ENCODE data around the gene PDCD6IP. TPM values are rescaled to one million over a fixed set of nuclear protein-coding genes. Genes with fewer than 3 reads are reported as not detected.

The PDCD6IP gene
- total and polyA plus RNA-seq, 2 experiments from 2014 or later: 60.5 to 103 TPM

- H3K9me3 ChIP-seq (ENCODE audit: low read depth): no peaks in the 10 kb centered on the region
- H3K36me3 ChIP-seq: no peaks in the 10 kb centered on the region
- peak overlapping the region; percentile 45 for H3K27ac ChIP-seq
- TF ChIP-seq, protein P1, sequence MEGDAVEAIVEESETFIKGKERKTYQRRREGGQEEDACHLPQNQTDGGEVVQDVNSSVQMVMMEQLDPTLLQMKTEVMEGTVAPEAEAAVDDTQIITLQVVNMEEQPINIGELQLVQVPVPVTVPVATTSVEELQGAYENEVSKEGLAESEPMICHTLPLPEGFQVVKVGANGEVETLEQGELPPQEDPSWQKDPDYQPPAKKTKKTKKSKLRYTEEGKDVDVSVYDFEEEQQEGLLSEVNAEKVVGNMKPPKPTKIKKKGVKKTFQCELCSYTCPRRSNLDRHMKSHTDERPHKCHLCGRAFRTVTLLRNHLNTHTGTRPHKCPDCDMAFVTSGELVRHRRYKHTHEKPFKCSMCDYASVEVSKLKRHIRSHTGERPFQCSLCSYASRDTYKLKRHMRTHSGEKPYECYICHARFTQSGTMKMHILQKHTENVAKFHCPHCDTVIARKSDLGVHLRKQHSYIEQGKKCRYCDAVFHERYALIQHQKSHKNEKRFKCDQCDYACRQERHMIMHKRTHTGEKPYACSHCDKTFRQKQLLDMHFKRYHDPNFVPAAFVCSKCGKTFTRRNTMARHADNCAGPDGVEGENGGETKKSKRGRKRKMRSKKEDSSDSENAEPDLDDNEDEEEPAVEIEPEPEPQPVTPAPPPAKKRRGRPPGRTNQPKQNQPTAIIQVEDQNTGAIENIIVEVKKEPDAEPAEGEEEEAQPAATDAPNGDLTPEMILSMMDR (IDR thresholded peaks at IDR 0.05; ENCODE audit: low read depth, low read length): no peak
- H3K4me3 ChIP-seq: peak overlapping the region; percentile 12
- H3K4me1 ChIP-seq (ENCODE audit: low read depth): peaks cover 13% of the 10 kb centered on the region
- DNase-seq (ENCODE audit: low read depth in 1 of 2, low spot score in 1 of 2): peak in 1 of 2 donors; percentile 61
- H3K27me3 ChIP-seq: no peaks in the 10 kb centered on the region
These were observed 109.9 kb downstream of the PDCD6IP start for GRCh38 chr3:33908250-33908851.

- Histone ChIP-seq H3K4me3 (no peak overlapping the region), H3K9me3 (ENCODE audit: low read depth) (no peaks in the 10 kb centered on the region), H3K27me3 (no peaks in the 10 kb centered on the region), H3K27ac (no peak overlapping the region), H3K36me3 (no peaks in the 10 kb centered on the region), H3K4me1 (ENCODE audit: low read depth) (peaks cover 14% of the 10 kb centered on the region)
- TF ChIP-seq, protein P1 (IDR thresholded peaks at IDR 0.05; ENCODE audit: low read depth, low read length): no peak
- no peak for DNase-seq (ENCODE audit: low read depth in 1 of 2, low spot score in 1 of 2)
These were observed 111.1 kb downstream of the PDCD6IP start for GRCh38 chr3:33909547-33909946.

GRCh38 chr3:33910031-33910430, 111.6 kb downstream of the PDCD6IP start:
- Histone ChIP-seq H3K4me1 (ENCODE audit: low read depth) (peaks cover 18% of the 10 kb centered on the region), H3K27ac (no peak overlapping the region), H3K9me3 (ENCODE audit: low read depth) (no peaks in the 10 kb centered on the region), H3K27me3 (no peaks in the 10 kb centered on the region), H3K36me3 (no peaks in the 10 kb centered on the region), H3K4me3 (no peak overlapping the region)
- TF ChIP-seq, protein P1 (IDR thresholded peaks at IDR 0.05; ENCODE audit: low read depth, low read length): no peak
- no peak for DNase-seq (ENCODE audit: low read depth in 1 of 2, low spot score in 1 of 2)

GRCh38 chr3:33911525-33912322, 113.3 kb downstream of the PDCD6IP start:
- Histone ChIP-seq H3K9me3 (ENCODE audit: low read depth) (no peaks in the 10 kb centered on the region), H3K36me3 (no peaks in the 10 kb centered on the region), H3K4me1 (ENCODE audit: low read depth) (peaks cover 28% of the 10 kb centered on the region), H3K27ac (no peak overlapping the region), H3K27me3 (no peaks in the 10 kb centered on the region), H3K4me3 (no peak overlapping the region)
- TF ChIP-seq, protein P1 (IDR thresholded peaks at IDR 0.05; ENCODE audit: low read depth, low read length): no peak
- peak in 1 of 2 donors; percentile 16 for DNase-seq (ENCODE audit: low read depth in 1 of 2, low spot score in 1 of 2)

GRCh38 chr3:33914212-33914611, 115.8 kb downstream of the PDCD6IP start:
- H3K4me1 ChIP-seq (ENCODE audit: low read depth): peaks cover 15% of the 10 kb centered on the region
- H3K4me3 ChIP-seq: no peak overlapping the region
- H3K27me3 ChIP-seq: no peaks in the 10 kb centered on the region
- DNase-seq (ENCODE audit: low read depth in 1 of 2, low spot score in 1 of 2): no peak
- H3K9me3 ChIP-seq (ENCODE audit: low read depth): no peaks in the 10 kb centered on the region
- TF ChIP-seq, protein P1 (IDR thresholded peaks at IDR 0.05; ENCODE audit: low read depth, low read length): no peak
- no peaks in the 10 kb centered on the region for H3K36me3 ChIP-seq
- H3K27ac ChIP-seq: no peak overlapping the region
